Peyer's patch (tissue), 4 donors: ENCODE data around the gene LCE7A.

ENCODE experiments used
- POLR2A ChIP-seq, 2 donors: fragments of 450-650 bp; IDR thresholded peaks; one replicate each; pipeline ENCODE4 v1.5.1; 2017; ENCODE audit warnings: antibody characterized with exemption in 2 of 2, mild to moderate bottlenecking in 2 of 2, moderate library complexity in 2 of 2
- TF ChIP-seq, protein P1 (sequence below), 6 experiments: fragments of 450-650 bp in 4 of 6; fragments of 200-600 bp in 2 of 6; sonication (generic) in 1 of 6; IDR thresholded peaks; one replicate each; pipeline ENCODE4 v1.5.1; 2017 to 2019; ENCODE audit warnings: antibody characterized with exemption in 6 of 6, mild to moderate bottlenecking in 3 of 6, moderate library complexity in 1 of 6

DNA sequence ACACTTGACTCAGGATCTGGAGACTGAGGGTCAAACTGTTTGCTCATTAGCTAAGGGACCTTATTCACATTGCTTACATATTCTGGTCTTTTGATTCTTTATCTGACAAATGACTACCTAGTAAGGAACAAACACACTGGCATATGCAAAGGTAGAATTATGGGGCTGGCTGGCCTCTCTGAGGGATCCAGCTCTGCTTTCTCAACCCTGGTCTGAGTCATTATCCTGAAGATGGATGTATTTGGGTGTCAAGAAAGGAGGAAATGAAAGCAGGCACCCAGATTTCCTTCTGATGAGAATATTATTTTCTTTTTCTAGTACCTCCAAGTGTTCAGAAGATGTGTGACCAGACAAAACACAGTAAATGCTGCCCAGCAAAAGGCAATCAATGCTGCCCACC is 24.3 kb downstream of the LCE7A start:
- TF ChIP-seq, protein P1, sequence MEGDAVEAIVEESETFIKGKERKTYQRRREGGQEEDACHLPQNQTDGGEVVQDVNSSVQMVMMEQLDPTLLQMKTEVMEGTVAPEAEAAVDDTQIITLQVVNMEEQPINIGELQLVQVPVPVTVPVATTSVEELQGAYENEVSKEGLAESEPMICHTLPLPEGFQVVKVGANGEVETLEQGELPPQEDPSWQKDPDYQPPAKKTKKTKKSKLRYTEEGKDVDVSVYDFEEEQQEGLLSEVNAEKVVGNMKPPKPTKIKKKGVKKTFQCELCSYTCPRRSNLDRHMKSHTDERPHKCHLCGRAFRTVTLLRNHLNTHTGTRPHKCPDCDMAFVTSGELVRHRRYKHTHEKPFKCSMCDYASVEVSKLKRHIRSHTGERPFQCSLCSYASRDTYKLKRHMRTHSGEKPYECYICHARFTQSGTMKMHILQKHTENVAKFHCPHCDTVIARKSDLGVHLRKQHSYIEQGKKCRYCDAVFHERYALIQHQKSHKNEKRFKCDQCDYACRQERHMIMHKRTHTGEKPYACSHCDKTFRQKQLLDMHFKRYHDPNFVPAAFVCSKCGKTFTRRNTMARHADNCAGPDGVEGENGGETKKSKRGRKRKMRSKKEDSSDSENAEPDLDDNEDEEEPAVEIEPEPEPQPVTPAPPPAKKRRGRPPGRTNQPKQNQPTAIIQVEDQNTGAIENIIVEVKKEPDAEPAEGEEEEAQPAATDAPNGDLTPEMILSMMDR (IDR thresholded peaks at IDR 0.05), result no peak
- no peak for TF ChIP-seq POLR2A (IDR thresholded peaks at IDR 0.05)
